Urinary bladder (tissue), 4 donors: ENCODE data around the gene SAMD8. TPM values are rescaled to one million over a fixed set of nuclear protein-coding genes. Genes with fewer than 3 reads are reported as not detected.

Source experiments
- DNase-seq: peaks from one replicate; pipeline ENCODE4 v3.0.0-alpha.2; 2015; ENCODE audit errors: extremely low spot score
- H3K27ac ChIP-seq: one replicate; pipeline ENCODE4 v1.5.1; 2013; ENCODE audit warnings: low read depth, mild to moderate bottlenecking, moderate library complexity
- H3K36me3 ChIP-seq: one replicate; pipeline ENCODE4 v1.6.1; 2013; ENCODE audit warnings: mild to moderate bottlenecking, moderate library complexity; ENCODE audit not compliant: insufficient read depth
- H3K4me1 ChIP-seq: one replicate; pipeline ENCODE4 v1.6.1; 2013; ENCODE audit warnings: mild to moderate bottlenecking, moderate library complexity; ENCODE audit not compliant: insufficient read depth
- H3K4me3 ChIP-seq: one replicate; pipeline ENCODE4 v1.5.1; 2013; ENCODE audit warnings: low read depth, low read length
- WGBS: extraction: QIAGEN DNeasy Blood & Tissue Kit; methylation state at CpG from one replicate; pipeline ENCODE4 v1.1.7; 2013; 5-methylcytosine and 5-hydroxymethylcytosine counted together
- polyA plus RNA-seq: library from polyadenylated mRNA; stranded (reverse); fragments of 200-250 nt; gene quantifications from one replicate; pipeline ENCODE4 v1.2.3, GENCODE V29; 2013
- total RNA-seq: library from RNA; depleted of rRNA; stranded (reverse); fragments of >200 nt; gene quantifications from one replicate; pipeline ENCODE4 v1.2.3, GENCODE V29; 2014
- donor health status: healthy with polysubstance abuse.
- donor health status: healthy.

Gene SAMD8
- total and polyA plus RNA-seq, 2 donors: 12.0 to 42.2 TPM

DNA sequence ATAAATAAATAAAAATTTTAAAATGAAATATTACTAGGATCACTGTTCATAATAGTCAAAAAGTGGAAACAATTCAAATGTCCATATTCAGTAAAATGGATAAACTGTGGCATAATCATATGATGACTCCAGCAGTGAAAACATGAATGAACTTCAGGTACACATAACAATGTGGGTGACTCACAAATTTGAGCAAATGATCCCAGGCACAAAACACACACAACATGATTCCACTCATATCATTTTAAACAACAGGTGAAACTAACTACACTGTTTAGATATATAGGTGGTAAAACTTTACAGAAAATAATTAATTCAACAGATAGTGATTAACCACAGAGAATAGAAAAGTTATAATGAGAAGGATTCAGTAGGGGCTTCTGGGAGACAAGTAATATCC is 14.7 kb upstream of the SAMD8 start:
- DNase-seq: no peak
- Histone ChIP-seq H3K36me3 (no peaks in the 10 kb centered on the region), H3K27ac (no peak overlapping the region), H3K4me3 (no peak overlapping the region), H3K4me1 (no peaks in the 10 kb centered on the region)

DNA sequence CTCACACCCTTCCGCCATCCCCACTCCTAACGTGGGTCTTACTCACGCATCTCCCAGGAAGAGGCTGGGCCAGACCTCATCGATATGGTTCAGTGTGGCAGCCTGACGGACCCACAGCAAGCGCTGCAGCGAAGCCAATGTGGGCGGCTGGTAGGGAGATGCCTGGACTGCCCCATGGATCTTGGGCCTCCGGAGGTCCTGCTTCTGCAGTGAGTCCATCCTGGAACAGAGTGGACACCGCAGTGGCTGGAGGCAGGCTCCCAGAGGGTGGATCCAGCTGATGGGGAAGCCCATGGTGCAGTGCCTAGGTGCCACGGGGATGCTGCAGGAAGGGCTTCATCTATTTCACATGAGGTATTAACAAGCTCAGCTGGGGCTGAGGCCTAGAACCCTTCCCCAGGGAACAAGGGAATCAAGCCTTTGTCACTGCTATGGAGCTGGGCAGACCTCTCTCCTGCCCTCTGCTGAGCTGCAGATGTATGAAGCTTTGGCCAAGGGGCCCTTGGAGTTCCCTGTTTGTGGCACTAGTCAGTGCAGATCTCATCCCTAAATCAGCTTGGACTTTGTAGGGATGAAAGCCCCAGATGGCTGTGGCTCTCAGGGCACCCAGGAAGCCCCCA is 13.7 kb upstream of the SAMD8 start:
- H3K36me3 ChIP-seq: no peaks in the 10 kb centered on the region
- H3K27ac ChIP-seq: no peak overlapping the region
- H3K4me3 ChIP-seq: no peak overlapping the region
- 96% methylated on average over 11 of the region's 11 CpGs for WGBS
- no peak for DNase-seq
- no peaks in the 10 kb centered on the region for H3K4me1 ChIP-seq

DNA sequence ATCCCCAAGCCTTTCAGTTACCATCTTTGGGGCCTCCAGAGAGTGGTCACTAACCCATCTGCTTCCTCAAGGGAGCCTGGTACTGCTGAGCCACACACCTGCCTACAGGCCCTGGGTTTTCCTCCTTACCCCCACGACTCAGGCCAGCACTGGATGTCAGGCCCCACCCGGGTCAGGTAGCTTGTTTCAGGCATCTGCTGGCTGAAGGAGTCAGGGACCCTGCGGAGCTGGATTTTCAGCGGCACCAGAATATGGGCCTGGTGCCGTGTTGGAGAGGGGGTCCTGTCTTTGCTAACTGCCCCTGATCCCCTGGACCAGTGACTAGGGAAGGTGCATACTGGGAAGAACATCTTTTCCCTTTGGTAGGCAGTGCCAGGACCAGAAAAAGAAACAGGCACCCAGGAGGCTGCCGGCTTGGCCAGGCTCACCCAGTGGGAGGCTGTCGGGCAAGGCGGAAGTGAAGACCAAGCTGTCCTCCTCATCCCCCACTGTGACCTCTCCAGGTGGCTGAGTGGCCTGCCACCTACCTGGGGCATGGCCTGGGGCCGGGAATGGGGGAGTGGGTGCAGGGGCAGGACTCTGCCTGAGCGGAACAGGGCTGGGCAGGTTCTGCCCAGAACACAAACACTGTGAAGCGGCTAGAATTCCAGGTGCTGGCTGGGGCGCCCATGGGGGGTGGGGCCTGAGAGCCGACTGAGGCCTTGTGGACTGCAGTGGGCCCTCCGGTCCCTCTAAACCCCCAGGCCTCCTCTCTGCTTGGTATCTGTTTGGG is 12.4 kb upstream of the SAMD8 start:
- no peak for DNase-seq
- Histone ChIP-seq H3K4me3 (no peak overlapping the region), H3K27ac (no peak overlapping the region), H3K36me3 (no peaks in the 10 kb centered on the region), H3K4me1 (no peaks in the 10 kb centered on the region)
- WGBS: 90% methylated on average over 14 of the region's 14 CpGs

DNA sequence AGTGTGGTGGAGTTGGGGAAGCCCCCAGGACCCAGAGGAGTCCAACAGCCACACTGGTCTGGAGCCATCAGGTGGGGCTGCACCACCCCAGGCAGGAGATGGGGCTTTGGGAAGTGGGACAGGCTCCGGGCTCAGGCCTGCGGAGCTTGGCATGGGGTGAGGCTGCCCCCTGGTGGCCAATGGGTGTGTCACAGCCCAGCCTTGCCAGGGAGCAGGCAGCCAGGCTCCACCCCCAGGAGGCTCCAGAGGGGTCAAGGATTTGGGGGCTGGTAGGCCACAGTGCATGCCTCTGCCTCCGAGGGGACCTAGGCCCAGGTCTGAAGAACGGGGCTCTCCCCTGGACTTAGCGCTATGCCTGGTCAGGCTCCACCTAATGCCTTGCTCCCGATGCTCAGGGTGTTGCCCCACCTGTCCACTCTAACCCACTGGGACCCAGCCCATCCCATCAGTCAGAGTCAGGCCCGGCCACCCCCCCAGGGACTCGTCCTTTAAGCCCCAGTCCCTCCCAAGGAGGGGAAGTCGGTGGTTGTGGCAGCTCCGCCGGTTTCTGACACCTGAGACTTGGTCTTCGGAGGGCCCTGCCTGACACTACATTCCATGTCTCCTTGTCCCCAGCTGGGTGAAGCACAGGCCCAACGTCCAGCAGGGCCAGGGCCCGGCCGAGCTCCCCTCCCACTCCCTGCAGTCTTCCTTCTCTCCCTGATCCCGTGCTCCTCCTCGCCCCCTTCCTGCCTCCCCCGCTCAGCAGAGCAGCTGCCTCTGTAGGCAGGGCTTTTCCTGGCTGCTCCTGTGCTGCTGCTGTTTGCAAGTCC is 11.3 kb upstream of the SAMD8 start:
- Histone ChIP-seq H3K4me3 (no peak overlapping the region), H3K4me1 (no peaks in the 10 kb centered on the region), H3K36me3 (no peaks in the 10 kb centered on the region), H3K27ac (no peak overlapping the region)
- DNase-seq: no peak
- WGBS: 28% methylated on average over 18 of the region's 18 CpGs

DNA sequence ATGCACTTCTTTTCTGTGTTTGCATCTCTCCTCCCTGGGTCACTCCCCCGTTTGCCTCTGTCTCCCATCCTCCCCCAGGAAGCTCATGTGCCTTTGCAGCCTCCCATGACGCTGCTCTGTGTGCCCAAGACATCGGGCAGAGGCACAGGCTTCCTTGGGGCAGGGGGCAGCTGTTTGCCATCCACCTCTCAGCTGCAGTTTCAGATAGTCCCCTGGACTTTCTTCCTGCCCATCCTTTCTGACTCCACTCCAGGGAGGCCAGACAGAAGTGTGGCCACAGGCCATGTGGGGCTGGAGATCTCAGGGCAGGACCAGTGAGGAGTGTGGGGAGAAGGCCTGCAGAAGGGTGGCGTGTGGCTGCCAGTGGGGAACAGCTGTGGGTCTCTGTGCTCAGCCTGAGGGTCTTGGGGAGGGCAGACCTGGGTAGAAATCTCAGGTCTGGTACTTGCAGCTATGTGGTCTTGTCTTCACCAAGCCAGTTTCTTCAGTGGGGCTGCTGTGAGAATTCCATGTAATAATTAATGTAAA is 10.6 kb upstream of the SAMD8 start:
- 75% methylated on average over 4 of the region's 4 CpGs for WGBS
- no peak overlapping the region for H3K27ac ChIP-seq
- H3K4me3 ChIP-seq: no peak overlapping the region
- no peak for DNase-seq
- no peaks in the 10 kb centered on the region for H3K36me3 ChIP-seq
- H3K4me1 ChIP-seq: no peaks in the 10 kb centered on the region

DNA sequence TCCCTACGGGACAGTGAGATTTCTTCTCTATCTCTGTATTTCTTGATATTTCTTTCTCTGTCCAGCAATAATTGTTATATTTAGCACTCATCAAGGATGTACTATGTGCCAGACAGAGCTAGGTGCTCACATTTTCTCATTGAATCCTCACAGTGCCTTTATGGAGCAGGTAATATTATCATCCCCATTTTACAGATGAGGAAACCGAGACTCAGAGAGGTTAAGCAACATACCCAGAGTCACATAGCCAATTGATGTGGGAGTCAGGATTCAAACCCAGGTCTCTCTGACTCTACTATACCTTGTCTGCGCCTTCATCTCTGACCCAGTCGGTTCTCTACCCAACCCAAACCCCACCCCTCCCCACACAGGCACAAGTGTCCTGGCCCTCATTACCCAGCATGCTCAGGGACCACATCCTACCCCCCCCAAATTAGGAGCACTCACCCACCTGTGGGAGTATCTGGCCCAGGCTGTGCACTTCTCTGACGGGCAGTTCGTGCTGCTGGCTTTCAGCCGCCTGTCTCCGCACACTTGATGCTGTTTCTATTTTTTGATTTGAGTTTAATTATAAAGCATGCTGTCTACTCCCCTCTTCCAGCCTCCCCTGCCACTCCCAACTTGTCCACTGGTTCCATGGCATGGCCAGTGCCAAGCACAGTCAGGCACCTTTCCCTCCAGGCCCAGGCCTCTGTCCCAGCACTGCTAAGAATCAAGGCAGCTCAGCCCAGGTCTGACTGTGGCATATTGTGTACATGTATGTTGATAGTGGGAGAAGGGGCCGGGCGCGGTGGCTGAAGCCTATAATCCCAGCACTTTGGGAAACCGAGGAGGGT is 9.8 kb upstream of the SAMD8 start:
- no peak for DNase-seq
- H3K36me3 ChIP-seq: no peaks in the 10 kb centered on the region
- WGBS: 95% methylated on average over 12 of the region's 12 CpGs
- H3K4me1 ChIP-seq: no peaks in the 10 kb centered on the region
- H3K27ac ChIP-seq: no peak overlapping the region
- H3K4me3 ChIP-seq: no peak overlapping the region

DNA sequence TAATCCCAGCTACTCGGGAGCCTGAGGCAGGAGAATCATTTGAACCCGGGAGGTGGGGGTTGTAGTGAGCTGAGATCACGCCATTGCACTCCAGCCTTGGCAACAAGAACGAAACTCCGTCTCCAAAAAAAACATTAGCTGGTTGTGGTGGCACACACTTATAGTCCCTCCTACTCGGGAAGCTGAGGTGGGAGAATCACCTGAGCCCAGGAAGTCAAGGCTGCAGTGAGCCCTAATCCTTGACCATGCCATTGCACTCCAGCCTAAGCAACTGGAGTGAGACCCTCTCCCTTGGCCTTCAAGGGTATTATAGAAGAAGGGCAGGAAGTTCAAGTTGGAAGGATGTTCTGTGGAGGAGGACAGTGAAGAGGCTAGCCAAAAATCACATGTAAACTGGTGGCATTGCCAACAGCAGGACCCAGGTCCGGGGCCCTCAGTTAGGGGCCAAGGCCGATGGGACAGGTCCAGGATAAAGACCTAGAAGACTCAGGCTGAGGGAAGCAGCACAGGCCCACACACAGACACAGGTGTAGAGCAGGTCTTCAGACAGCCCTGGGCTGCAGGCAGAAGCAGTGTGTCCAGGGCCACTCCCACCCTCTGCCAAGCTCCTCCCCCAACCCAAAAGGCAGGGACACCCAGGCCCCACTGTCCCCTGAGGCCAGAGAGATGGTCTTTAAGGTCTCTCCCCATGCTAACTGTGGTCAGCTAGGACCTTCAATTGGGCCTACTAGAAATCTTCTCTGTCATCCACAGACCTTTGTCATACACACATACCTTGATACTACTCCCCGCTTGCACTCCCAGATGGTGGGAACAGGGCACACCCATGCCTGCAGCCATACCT is 8.4 kb upstream of the SAMD8 start:
- H3K36me3 ChIP-seq: no peaks in the 10 kb centered on the region
- 87% methylated on average over 9 of the region's 9 CpGs for WGBS
- DNase-seq: no peak
- H3K4me1 ChIP-seq: no peaks in the 10 kb centered on the region
- no peak overlapping the region for H3K27ac ChIP-seq
- H3K4me3 ChIP-seq: no peak overlapping the region

DNA sequence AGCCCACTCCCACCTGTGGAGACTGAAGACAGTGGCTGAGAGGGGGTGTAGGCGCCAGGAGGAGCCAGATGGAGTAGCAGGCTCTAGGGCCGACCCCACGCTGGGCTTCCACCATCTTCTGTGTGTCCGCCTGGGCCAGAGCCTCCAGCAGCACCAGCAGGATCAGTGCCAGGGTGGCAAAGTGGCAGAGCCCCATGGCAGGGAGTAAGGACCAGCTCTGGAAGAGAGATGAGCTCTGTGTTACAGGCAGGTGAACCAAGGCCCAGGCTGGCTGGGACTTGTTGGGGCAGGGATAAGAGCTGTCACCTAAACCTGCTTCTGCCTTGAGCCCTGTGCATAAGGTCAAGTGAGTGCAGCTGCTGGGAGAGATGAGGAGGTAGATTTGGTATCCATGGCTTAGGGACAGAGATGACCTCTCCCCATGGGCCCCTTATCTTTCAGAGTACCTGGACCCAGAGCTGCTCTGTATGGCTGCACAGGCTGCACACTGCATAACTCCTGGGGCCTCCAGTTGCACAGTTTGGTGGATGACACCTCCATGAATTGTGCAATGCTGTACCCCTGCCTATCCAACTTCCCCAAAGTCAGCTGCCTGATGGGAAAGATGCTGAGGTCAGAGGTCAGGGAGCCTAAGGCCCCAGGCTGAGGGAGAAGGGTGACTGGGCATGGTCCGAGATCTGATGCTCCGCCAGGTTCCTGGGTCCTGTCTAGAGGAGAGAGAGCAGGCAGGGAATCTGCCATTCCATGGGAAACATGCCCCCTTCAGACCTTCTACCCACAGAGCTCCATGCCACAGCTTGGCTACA is 7.4 kb upstream of the SAMD8 start:
- H3K4me3 ChIP-seq: no peak overlapping the region
- DNase-seq: no peak
- no peaks in the 10 kb centered on the region for H3K4me1 ChIP-seq
- WGBS: 94% methylated on average over 6 of the region's 6 CpGs
- no peak overlapping the region for H3K27ac ChIP-seq
- H3K36me3 ChIP-seq: no peaks in the 10 kb centered on the region

DNA sequence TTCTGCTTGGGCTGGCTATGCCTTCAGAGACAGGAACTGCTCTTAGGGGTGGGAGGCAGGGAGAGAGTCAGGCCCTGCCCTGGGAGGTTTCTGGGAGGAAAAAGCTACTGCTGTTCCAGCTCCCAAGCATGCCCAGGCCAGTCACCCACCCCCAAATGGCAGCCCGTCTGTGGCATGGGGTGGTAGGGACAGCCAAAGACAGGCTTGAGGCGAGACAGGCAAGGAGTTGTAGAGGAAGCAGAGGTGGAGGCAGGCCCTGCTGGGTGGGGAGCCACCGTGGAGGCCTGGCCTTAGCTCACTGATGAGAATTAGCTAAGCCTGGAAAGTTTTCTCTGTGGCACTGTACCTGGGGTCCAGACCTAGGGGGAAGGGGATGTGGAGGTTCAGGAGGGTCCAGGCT is 6.6 kb upstream of the SAMD8 start:
- no peak overlapping the region for H3K4me3 ChIP-seq
- no peaks in the 10 kb centered on the region for H3K4me1 ChIP-seq
- no peaks in the 10 kb centered on the region for H3K36me3 ChIP-seq
- no peak overlapping the region for H3K27ac ChIP-seq
- WGBS: 75% methylated on average over 3 of the region's 3 CpGs
- no peak for DNase-seq

DNA sequence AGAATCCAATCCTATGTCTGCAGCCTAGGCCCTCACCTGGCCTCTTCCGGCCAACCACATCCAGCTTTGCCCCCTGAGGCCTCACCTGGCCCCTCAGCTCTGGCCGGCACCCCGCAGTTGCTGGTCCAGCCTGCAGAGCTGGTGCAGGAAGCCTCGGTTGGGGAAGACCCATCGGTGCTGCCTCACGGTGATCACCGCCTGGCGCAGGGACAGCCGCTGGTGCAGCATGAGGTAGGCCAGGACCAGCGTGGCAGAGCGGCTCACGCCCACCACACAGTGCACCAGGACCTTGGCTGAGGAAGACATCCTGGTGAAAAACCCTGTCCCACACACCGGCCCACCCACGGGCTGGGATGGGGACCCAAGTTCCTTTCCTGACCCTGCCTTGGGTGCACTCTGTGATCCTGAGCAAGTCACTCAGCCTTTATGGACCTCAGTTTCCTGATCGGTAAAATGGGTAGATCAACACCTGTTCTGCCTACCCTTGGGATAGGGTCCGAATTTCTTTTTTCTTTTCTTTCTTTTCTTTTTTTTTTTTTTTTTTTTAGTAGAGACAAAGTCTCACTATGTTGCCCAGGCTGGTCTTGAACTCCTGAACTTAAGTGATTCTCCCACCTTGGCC is 5.8 kb upstream of the SAMD8 start:
- WGBS: 94% methylated on average over 16 of the region's 16 CpGs

DNA sequence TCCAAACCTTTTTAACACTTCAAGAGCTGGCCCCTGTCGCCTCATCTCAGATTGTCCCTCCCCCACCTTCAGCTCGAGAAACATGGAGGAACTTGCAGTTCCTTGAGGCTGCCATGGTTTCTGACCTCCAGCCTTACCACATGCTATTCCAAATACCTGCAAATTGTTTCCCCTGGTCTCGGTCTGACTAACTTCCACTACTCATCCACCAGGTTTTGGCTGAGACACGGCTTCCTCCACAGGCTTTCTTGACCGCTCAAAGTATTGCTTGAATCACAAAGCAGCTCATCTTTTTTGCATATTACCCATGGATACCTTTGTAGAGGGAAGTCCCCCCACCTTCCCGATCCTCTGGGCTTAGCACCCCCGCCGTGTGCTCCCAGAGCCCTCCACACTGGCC is 5.2 kb upstream of the SAMD8 start:
- Histone ChIP-seq H3K27ac (no peak overlapping the region), H3K36me3 (no peaks in the 10 kb centered on the region), H3K4me1 (no peaks in the 10 kb centered on the region), H3K4me3 (no peak overlapping the region)
- WGBS: 71% methylated on average over 8 of the region's 8 CpGs
- no peak for DNase-seq

More for the DNA sequence above, 5.8 kb upstream of the SAMD8 start:
- H3K36me3 ChIP-seq: no peaks in the 10 kb centered on the region
- no peak for DNase-seq
- H3K27ac ChIP-seq: no peak overlapping the region
- no peaks in the 10 kb centered on the region for H3K4me1 ChIP-seq
- no peak overlapping the region for H3K4me3 ChIP-seq
